CD8-positive, alpha-beta memory T cell (primary cell): Measurements from ENCODE around the gene HPSE. TPM values are rescaled to one million over a fixed set of nuclear protein-coding genes. Genes with fewer than 3 reads are reported as not detected.
"Not testable (repeated sequence)": the region's sequence is repeated elsewhere in the genome, so short reads cannot be mapped to it uniquely, and the experiment has no call there.

ENCODE experiments used
- CTCF ChIA-PET: fragments of 350-600 bp; sonication (Branson Sonifier 250); formaldehyde crosslinking; loops from one replicate; lab custom pipeline; 2021; ENCODE audit warnings: antibody characterized with exemption; lab: Charles Lee
- POLR2A ChIA-PET: fragments of 350-600 bp; sonication (Branson Sonifier 250); formaldehyde crosslinking; loops from one replicate; lab custom pipeline; 2021; ENCODE audit warnings: antibody characterized with exemption; lab: Charles Lee
- DNase-seq, 5 donors: peaks; one replicate each; pipeline versions ENCODE4 v3.0.0 to v3.0.0-alpha.2; 2020 to 2022; ENCODE audit warnings: mixed read lengths in 1 of 5
- H3K27ac ChIP-seq: one replicate; pipeline ENCODE4 v1.7.0; 2013; ENCODE audit warnings: low read depth, mild to moderate bottlenecking, low read length, moderate library complexity
- H3K27me3 ChIP-seq: 2 replicates; pipeline ENCODE4 v1.7.0; 2013; ENCODE audit warnings: low read length, mild to moderate bottlenecking; ENCODE audit not compliant: insufficient read depth, poor library complexity, severe bottlenecking
- H3K36me3 ChIP-seq: 2 replicates; pipeline ENCODE4 v1.7.0; 2013; ENCODE audit warnings: mild to moderate bottlenecking, low read length, moderate library complexity; ENCODE audit not compliant: insufficient read depth
- H3K4me1 ChIP-seq: 2 replicates; pipeline ENCODE4 v1.7.0; 2013; ENCODE audit warnings: mild to moderate bottlenecking, low read length, moderate library complexity; ENCODE audit not compliant: insufficient read depth
- H3K4me3 ChIP-seq: 2 replicates; pipeline ENCODE4 v1.7.0; 2013; ENCODE audit warnings: mild to moderate bottlenecking, low read length
- H3K9me3 ChIP-seq: 2 replicates; pipeline ENCODE4 v1.7.0; 2013; ENCODE audit warnings: mild to moderate bottlenecking, low read length
- H3K27ac Mint-ChIP-seq, 8 donors: one replicate each; pipeline ENCODE4 v1.8.0; 2020 to 2021; ENCODE audit warnings: mixed read lengths in 8 of 8, mild to moderate bottlenecking in 6 of 8, inconsistent platforms in 3 of 8, moderate library complexity in 3 of 8
- H3K27me3 Mint-ChIP-seq, 2 donors: one replicate each; pipeline ENCODE4 v1.8.0; 2020 to 2021; ENCODE audit warnings: mixed read lengths in 2 of 2, mild to moderate bottlenecking in 1 of 2, moderate library complexity in 1 of 2
- H3K36me3 Mint-ChIP-seq, 3 donors: one replicate each; pipeline ENCODE4 v1.8.0; 2020 to 2021; ENCODE audit warnings: mixed read lengths in 3 of 3, inconsistent platforms in 1 of 3, mild to moderate bottlenecking in 1 of 3
- H3K4me1 Mint-ChIP-seq, 3 donors: one replicate each; pipeline ENCODE4 v1.8.0; 2020 to 2021; ENCODE audit warnings: mixed read lengths in 3 of 3, inconsistent platforms in 1 of 3, mild to moderate bottlenecking in 1 of 3
- H3K4me3 Mint-ChIP-seq, 7 donors: one replicate each; pipeline ENCODE4 v1.8.0; 2020 to 2021; ENCODE audit warnings: mixed read lengths in 7 of 7, mild to moderate bottlenecking in 6 of 7, moderate library complexity in 4 of 7, inconsistent platforms in 2 of 7
- H3K9me3 Mint-ChIP-seq, 5 donors: one replicate each; pipeline ENCODE4 v1.8.0; 2020 to 2022; ENCODE audit warnings: mixed read lengths in 5 of 5, mild to moderate bottlenecking in 3 of 5, moderate library complexity in 2 of 5, inconsistent platforms in 1 of 5
- polyA plus RNA-seq: library from polyadenylated mRNA; unstranded; fragments of 300-500 nt; fragmentation: Illumina TruSeq; gene quantifications from one replicate; pipeline ENCODE4 v1.2.3, GENCODE V29; 2021
- total RNA-seq, 2 experiments: library from RNA; stranded (reverse); gene quantifications; one replicate each; pipeline ENCODE4 v1.2.3, GENCODE V29; 2021

The HPSE gene
- total and polyA plus RNA-seq, 3 experiments from 2014 or later = 4.1 to 10.9 (median 10.6) TPM

DNA sequence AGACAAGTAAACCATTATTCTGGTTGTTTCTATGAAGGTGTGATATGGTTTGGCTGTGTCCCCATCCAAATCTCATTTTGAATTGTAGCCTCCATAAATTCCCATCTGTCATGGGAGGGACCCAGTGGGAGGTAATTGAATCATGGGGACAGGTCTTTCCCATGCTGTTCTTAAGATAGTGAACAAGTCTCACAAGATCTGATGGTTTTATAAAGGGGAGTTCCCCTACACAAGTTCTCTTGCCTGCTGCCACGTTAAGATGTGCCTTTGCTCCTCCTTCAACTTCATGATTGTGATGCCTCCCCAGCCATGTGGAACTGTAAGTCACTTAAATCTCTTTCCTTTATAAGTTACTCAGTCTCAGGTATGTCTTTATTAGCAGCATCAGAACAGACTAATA, 46.3 kb downstream of the HPSE start:
- H3K4me3 ChIP-seq, H3K4me1 ChIP-seq, DNase-seq, H3K27me3 ChIP-seq, H3K27ac ChIP-seq, POLR2A ChIA-PET, H3K36me3 ChIP-seq, H3K27me3 Mint-ChIP-seq, H3K9me3 Mint-ChIP-seq, H3K9me3 ChIP-seq, CTCF ChIA-PET: not testable (repeated sequence)
- Mint-ChIP-seq H3K36me3 (peaks cover 0 to 12% (median 1%) of the 10 kb centered on the region in 3 donors), H3K4me1 (peaks cover 16 to 18% (median 17%) of the 10 kb centered on the region in 3 donors), H3K4me3 (peak overlapping the region in 1 of 7 donors; percentile 21), H3K27ac (peak overlapping the region in 1 of 8 donors; percentile 5)

DNA sequence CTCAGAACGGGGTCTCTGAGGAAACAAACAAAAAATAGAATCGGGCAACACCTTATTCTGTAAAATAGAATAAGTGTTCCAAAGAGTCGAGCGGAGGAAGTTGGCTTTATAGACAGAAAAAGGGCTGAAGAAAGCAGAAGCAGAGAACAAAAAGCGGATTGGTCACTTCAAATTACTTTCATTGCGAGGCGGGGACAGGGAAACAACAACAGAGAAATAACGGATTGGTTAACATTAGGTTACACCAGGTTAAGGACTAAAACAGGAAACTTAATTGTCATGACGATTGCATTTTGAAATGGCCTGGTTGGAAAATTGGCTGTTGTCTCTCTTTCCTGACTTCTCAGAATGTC, 49.6 kb downstream of the HPSE start:
- DNase-seq = no peak
- no peaks in the 10 kb centered on the region for H3K9me3 ChIP-seq
- peak overlapping the region; percentile 69 for H3K4me3 ChIP-seq
- H3K27ac ChIP-seq = peak overlapping the region; percentile 82
- H3K27me3 ChIP-seq = no peaks in the 10 kb centered on the region
- H3K9me3 Mint-ChIP-seq = no peaks in the 10 kb centered on the region
- H3K4me1 ChIP-seq = peaks cover 12% of the 10 kb centered on the region
- ChIA-PET POLR2A (interaction anchor here (0.6 to 1.5 kb wide), 9 partner anchors 67 to 911 kb away, joined by 3 to 13 read pairs (median 6); partner anchors contain the start of genes COPS4, HELQ, HNRNPD and MRPS18C), CTCF (interaction anchor here (0.6 to 5.2 kb wide), 17 partner anchors 9 to 829 kb away, joined by 3 to 45 read pairs (median 3); partner anchors contain the start of genes COPS4, HELQ and MRPS18C)
- H3K36me3 ChIP-seq = no peaks in the 10 kb centered on the region
- peaks cover 0 to 10% (median 0%) of the 10 kb centered on the region in 3 donors for H3K36me3 Mint-ChIP-seq
- H3K27me3 Mint-ChIP-seq = no peaks in the 10 kb centered on the region
- H3K27ac Mint-ChIP-seq = peak overlapping the region; percentile 94 to 100 (median 98)
- peak overlapping the region; percentile 89 to 99 (median 99) for H3K4me3 Mint-ChIP-seq
- H3K4me1 Mint-ChIP-seq = peaks cover 34 to 44% (median 36%) of the 10 kb centered on the region in 3 donors

DNA sequence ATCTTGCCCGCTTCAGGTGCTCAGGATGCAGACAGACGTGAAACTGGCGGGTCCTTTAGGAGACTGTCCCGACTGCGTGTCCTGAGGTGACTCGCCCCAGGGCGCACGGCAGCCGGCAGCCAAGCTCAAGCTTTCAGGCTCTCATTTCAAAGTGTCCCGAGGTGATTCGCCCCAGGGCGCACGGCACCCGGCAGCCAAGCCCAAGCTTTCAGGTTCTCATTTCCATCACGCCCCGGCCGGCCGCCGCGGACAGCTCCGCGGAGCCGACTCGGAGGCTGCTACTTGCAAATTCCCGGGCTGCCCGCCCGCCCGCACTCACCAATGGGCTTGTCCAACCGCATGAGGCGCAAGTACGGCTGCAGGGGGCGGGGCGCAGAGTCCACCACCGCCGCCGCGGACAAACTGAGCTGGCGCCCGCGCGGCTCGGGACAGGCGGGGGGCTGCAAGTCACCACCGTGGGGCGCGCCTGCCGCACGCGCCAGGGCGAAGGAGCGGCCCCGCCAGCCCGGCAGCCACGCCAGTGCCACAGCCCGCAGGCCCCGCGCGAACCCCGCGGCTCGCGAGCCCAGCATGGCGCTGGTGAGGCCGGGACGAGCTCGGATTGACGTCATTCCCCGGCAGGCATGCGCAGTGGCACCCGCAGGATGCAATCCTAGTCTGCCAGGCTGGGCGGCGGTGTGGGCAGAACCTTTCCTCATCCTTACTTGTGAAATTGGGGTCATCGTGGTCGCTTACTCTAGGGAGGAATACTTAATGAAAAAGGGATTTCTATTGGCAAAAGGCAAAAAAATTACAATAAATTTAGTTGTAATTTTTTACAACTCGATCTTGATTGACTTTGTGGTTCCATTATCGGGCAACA, 50.2 kb downstream of the HPSE start, which contains the start of gene COQ2:
COQ2 (minus strand) TSS at position 606 of the 862 bp plus-strand sequence; CDS start at position 572, 34 bp downstream.
- Mint-ChIP-seq H3K4me3 (peak within 1 kb of the TSS; percentile 89 to 99 (median 99)), H3K27ac (peak within 1 kb of the TSS; percentile 94 to 100 (median 98)), H3K36me3 (peaks cover 0 to 10% (median 0%) of the 10 kb centered on the region in 3 donors), H3K4me1 (peaks cover 34 to 44% (median 36%) of the 10 kb centered on the region in 3 donors), H3K27me3 (no peaks in the 10 kb centered on the region), H3K9me3 (no peaks in the 10 kb centered on the region)
- no peaks in the 10 kb centered on the region for H3K9me3 ChIP-seq
- no peaks in the 10 kb centered on the region for H3K36me3 ChIP-seq
- peak; percentile 92 to 96 (median 94) for DNase-seq
- H3K27ac ChIP-seq = peak within 1 kb of the TSS; percentile 82
- peaks cover 12% of the 10 kb centered on the region for H3K4me1 ChIP-seq
- ChIA-PET CTCF (interaction anchor here (0.6 to 5.2 kb wide), 19 partner anchors 9 to 828 kb away, joined by 3 to 45 read pairs (median 3); partner anchors contain the start of genes COPS4, HELQ and MRPS18C), POLR2A (interaction anchor here (0.6 to 1.5 kb wide), 11 partner anchors 67 to 910 kb away, joined by 3 to 13 read pairs (median 4); partner anchors contain the start of genes COPS4, HELQ, HNRNPD and MRPS18C)
- peak within 1 kb of the TSS; percentile 69 for H3K4me3 ChIP-seq
- H3K27me3 ChIP-seq = no peaks in the 10 kb centered on the region

DNA sequence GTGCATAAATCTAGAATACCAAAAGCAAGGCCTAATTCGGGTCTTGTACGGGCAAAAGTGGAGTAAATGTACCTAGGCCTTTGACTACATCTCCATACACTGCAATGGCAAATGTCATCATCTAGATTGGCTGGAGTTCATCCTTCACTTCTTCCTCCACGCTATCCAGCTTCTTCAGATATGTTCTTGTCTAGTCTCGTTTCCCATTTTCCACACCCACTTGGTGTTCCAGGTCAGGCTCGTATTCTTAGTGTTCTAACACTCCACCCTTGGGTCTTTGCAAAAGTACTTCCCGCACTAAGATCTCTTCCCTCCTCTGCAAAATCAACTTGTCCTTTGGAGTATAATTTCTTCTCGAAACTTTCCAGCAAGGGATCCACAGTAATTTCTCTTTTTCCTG, 51.5 kb downstream of the HPSE start:
- Histone ChIP-seq H3K4me1 (peaks cover 12% of the 10 kb centered on the region), H3K27me3 (no peaks in the 10 kb centered on the region), H3K27ac (no peak overlapping the region), H3K36me3 (peaks cover 3% of the 10 kb centered on the region), H3K9me3 (no peaks in the 10 kb centered on the region), H3K4me3 (no peak overlapping the region)
- Mint-ChIP-seq H3K27ac (peak overlapping the region; percentile 15 to 94 (median 84)), H3K4me1 (peaks cover 34 to 44% (median 36%) of the 10 kb centered on the region in 3 donors), H3K9me3 (no peaks in the 10 kb centered on the region), H3K27me3 (no peaks in the 10 kb centered on the region), H3K4me3 (peak overlapping the region; percentile 30 to 99 (median 89)), H3K36me3 (peaks cover 0 to 18% (median 0%) of the 10 kb centered on the region in 3 donors)
- CTCF ChIA-PET = interaction anchor here (1.6 to 5.2 kb wide), 6 partner anchors 11 to 248 kb away, joined by 6 to 45 read pairs (median 10); partner anchors contain the start of gene COPS4
- no peak for DNase-seq
- POLR2A ChIA-PET = interaction anchor here (1.1 kb wide), 1 partner anchor 248 kb away, joined by 4 read pairs; the partner anchor contains the start of gene COPS4

DNA sequence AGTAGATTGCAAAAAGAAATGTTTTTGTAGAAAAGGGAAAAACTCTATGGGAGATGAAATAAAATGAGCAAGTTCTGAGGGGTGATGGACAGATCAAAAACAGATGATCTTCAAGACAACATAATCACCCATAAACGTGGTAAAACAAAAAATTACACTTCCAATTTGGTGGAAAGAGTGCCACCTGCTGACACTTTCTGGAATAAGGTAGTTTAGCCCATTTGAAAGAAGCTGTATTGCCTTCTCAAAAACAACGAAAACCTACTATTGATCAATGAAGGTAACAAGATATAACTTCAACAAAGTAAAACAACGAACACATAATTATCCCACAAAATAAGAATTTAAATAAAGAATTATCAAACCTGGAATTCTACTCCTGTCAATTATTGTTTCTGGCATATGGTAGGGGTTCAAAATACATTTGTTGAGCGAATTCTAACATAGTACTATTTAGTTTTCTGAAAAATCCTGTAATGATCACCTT, 52.6 kb downstream of the HPSE start:
- DNase-seq = peak; percentile 17 to 62 (median 48)
- no peak overlapping the region for H3K27ac ChIP-seq
- H3K27ac Mint-ChIP-seq = peak overlapping the region in 4 of 8 donors; percentile 3 to 72 (median 10)
- ChIA-PET CTCF (interaction anchor here (0.6 to 5.2 kb wide), 13 partner anchors 8 to 247 kb away, joined by 3 to 45 read pairs (median 4); partner anchors contain the start of gene COPS4), POLR2A (interaction anchor here (1.1 kb wide), 1 partner anchor 247 kb away, joined by 4 read pairs; the partner anchor contains the start of gene COPS4)
- H3K9me3 ChIP-seq = no peaks in the 10 kb centered on the region
- H3K4me1 ChIP-seq = peaks cover 12% of the 10 kb centered on the region
- peaks cover 3% of the 10 kb centered on the region for H3K36me3 ChIP-seq
- H3K4me3 ChIP-seq = no peak overlapping the region
- no peaks in the 10 kb centered on the region for H3K27me3 Mint-ChIP-seq
- peaks cover 0 to 21% (median 0%) of the 10 kb centered on the region in 3 donors for H3K36me3 Mint-ChIP-seq
- no peaks in the 10 kb centered on the region for H3K27me3 ChIP-seq
- H3K4me3 Mint-ChIP-seq = peak overlapping the region in 4 of 7 donors; percentile 39 to 54 (median 52)
- peaks cover 37 to 47% (median 39%) of the 10 kb centered on the region in 3 donors for H3K4me1 Mint-ChIP-seq
- H3K9me3 Mint-ChIP-seq = no peaks in the 10 kb centered on the region

DNA sequence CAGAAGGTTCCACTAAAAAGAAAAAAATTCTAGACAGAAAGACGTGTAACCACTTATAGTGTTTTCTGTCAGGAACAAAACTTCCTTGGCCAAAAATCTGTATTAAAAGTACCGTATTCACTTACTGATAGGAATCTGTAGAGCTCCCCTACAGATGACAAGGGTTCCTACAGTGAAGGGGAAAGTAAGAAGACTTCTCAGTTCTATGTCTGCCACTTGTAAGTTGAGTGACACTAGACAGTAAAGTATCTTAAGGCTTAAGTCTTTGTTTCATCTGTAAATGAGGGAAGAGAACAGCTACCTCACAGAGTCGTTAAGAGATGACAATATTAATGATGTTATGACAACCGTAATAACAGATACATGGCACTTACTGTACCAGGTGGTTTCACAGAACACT, 53.3 kb downstream of the HPSE start:
- Mint-ChIP-seq H3K36me3 (peaks cover 0 to 25% (median 0%) of the 10 kb centered on the region in 3 donors), H3K27ac (peak overlapping the region in 1 of 8 donors; percentile 45), H3K27me3 (no peaks in the 10 kb centered on the region), H3K4me3 (peak overlapping the region in 1 of 7 donors; percentile 51), H3K4me1 (peaks cover 41 to 54% (median 46%) of the 10 kb centered on the region in 3 donors), H3K9me3 (no peaks in the 10 kb centered on the region)
- no peak for DNase-seq
- no peaks in the 10 kb centered on the region for H3K27me3 ChIP-seq
- H3K27ac ChIP-seq = no peak overlapping the region
- H3K9me3 ChIP-seq = no peaks in the 10 kb centered on the region
- H3K4me3 ChIP-seq = no peak overlapping the region
- ChIA-PET CTCF (interaction anchor here (0.5 to 5.2 kb wide), 11 partner anchors 11 to 429 kb away, joined by 3 to 45 read pairs (median 4); partner anchors contain the start of gene COPS4), POLR2A (no interaction called here)
- peaks cover 3% of the 10 kb centered on the region for H3K36me3 ChIP-seq
- peaks cover 12% of the 10 kb centered on the region for H3K4me1 ChIP-seq

DNA sequence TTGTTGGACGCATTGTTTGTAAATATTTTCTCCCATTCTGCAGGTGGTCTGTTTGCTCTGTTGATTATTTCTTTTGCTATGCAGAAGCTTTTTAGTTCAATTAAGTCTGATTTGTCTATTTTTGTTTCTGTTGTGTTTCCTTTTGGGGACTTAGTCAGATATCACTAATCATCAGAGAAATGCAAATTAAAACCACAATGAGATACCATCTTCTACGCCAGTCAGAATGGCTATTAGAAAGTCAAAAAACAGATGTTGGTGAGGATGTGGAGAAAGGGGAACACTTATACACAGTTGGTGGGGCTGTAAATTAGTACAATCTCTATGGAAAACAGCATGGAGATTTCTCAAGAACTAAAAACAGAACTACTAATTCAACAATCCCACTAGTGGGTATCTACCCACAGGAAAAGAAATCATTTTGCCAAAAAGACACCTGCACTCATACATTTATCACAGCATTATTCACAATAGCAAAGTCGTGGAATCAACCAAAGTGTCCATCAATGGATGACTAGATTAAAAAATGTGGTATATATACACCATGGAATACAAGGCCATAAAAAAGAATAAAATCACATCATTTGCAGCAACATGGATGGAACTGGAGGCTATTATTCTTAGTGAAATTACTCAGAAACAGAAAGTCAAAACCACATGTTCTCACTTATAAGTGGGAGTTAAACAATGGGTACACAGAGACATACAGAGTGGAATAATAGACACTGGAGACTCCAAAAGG, 58.2 kb downstream of the HPSE start:
- POLR2A ChIA-PET = no interaction called here
- peaks cover 0 to 38% (median 11%) of the 10 kb centered on the region in 3 donors for H3K36me3 Mint-ChIP-seq
- no peak for DNase-seq
- CTCF ChIA-PET = no interaction called here
- peaks cover 15 to 31% (median 21%) of the 10 kb centered on the region in 3 donors for H3K4me1 Mint-ChIP-seq
- no peaks in the 10 kb centered on the region for H3K27me3 Mint-ChIP-seq
- Histone ChIP-seq H3K9me3 (no peaks in the 10 kb centered on the region), H3K4me3 (no peak overlapping the region), H3K27me3 (no peaks in the 10 kb centered on the region), H3K4me1 (peaks cover under 1% of the 10 kb centered on the region), H3K36me3 (peaks cover 3% of the 10 kb centered on the region), H3K27ac (no peak overlapping the region)
- peak overlapping the region in 3 of 8 donors; percentile 10 to 54 (median 28) for H3K27ac Mint-ChIP-seq
- no peaks in the 10 kb centered on the region for H3K9me3 Mint-ChIP-seq
- H3K4me3 Mint-ChIP-seq = no peak overlapping the region
